ENCODE data around the gene COPZ2.

The COPZ2 gene

GRCh38 chr17:47978324-47978723 lies 59.3 kb downstream of the COPZ2 start:
- no peak overlapping the region for H3K27ac ChIP-seq
- no peak for TF ChIP-seq ZFX (IDR thresholded peaks at IDR 0.05)
- TF ChIP-seq, protein P1, sequence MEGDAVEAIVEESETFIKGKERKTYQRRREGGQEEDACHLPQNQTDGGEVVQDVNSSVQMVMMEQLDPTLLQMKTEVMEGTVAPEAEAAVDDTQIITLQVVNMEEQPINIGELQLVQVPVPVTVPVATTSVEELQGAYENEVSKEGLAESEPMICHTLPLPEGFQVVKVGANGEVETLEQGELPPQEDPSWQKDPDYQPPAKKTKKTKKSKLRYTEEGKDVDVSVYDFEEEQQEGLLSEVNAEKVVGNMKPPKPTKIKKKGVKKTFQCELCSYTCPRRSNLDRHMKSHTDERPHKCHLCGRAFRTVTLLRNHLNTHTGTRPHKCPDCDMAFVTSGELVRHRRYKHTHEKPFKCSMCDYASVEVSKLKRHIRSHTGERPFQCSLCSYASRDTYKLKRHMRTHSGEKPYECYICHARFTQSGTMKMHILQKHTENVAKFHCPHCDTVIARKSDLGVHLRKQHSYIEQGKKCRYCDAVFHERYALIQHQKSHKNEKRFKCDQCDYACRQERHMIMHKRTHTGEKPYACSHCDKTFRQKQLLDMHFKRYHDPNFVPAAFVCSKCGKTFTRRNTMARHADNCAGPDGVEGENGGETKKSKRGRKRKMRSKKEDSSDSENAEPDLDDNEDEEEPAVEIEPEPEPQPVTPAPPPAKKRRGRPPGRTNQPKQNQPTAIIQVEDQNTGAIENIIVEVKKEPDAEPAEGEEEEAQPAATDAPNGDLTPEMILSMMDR (conservative IDR thresholded peaks at IDR 0.05): peak; percentile 80
